ENCODE measurements around the gene GRK4. TPM values are rescaled to one million over a fixed set of nuclear protein-coding genes. Genes with fewer than 3 reads are reported as not detected.
"Not testable (repeated sequence)": the region's sequence is repeated elsewhere in the genome, so short reads cannot be mapped to it uniquely, and the experiment has no call there.

The GRK4 gene
- 4.6 and 5.7 TPM in 2 replicates for total RNA-seq

GRCh38 chr4:2963175-2963965 lies at the start of gene GRK4, which contains the start of gene NOP14:
GRK4 (plus strand) TSS chr4:2963571; CDS start chr4:2964071, 500 bp downstream.
NOP14 (minus strand) TSS chr4:2963406; CDS start chr4:2963319, 87 bp downstream.
- peak; percentile 95 for DNase-seq (ENCODE audit: low read depth, low spot score)

- DNase-seq (ENCODE audit: low read depth, low spot score) = no peak
Observed at GRCh38 chr4:2914256-2915126, 48.9 kb upstream of the GRK4 start.

GRCh38 chr4:2915789-2916188 lies 47.6 kb upstream of the GRK4 start:
- no peak for DNase-seq (ENCODE audit: low read depth, low spot score)

- DNase-seq (ENCODE audit: low read depth, low spot score) = not testable (repeated sequence)
Observed at GRCh38 chr4:2916696-2917095, 46.7 kb upstream of the GRK4 start.

- DNase-seq (ENCODE audit: low read depth, low spot score) = not testable (repeated sequence)
Observed at GRCh38 chr4:2918300-2918699, 45.1 kb upstream of the GRK4 start.

GRCh38 chr4:2918714-2919113 lies 44.7 kb upstream of the GRK4 start:
- not testable (repeated sequence) for DNase-seq (ENCODE audit: low read depth, low spot score)

GRCh38 chr4:2922453-2923101 lies 40.8 kb upstream of the GRK4 start:
- DNase-seq (ENCODE audit: low read depth, low spot score) = not testable (repeated sequence)

GRCh38 chr4:2923141-2923551 lies 40.2 kb upstream of the GRK4 start:
- DNase-seq (ENCODE audit: low read depth, low spot score) = no peak

- DNase-seq (ENCODE audit: low read depth, low spot score) = no peak
Observed at GRCh38 chr4:2923668-2924173, 39.6 kb upstream of the GRK4 start.

GRCh38 chr4:2924286-2924685 lies 39.1 kb upstream of the GRK4 start:
- DNase-seq (ENCODE audit: low read depth, low spot score) = no peak

- DNase-seq (ENCODE audit: low read depth, low spot score) = no peak
Observed at GRCh38 chr4:2924765-2925301, 38.5 kb upstream of the GRK4 start.

GRCh38 chr4:2925496-2925895 lies 37.9 kb upstream of the GRK4 start:
- DNase-seq (ENCODE audit: low read depth, low spot score) = no peak

GRCh38 chr4:2925931-2926860 lies 37.2 kb upstream of the GRK4 start:
- DNase-seq (ENCODE audit: low read depth, low spot score) = no peak

- no peak for DNase-seq (ENCODE audit: low read depth, low spot score)
Observed at GRCh38 chr4:2927016-2927695, 36.2 kb upstream of the GRK4 start.

- no peak for DNase-seq (ENCODE audit: low read depth, low spot score)
Observed at GRCh38 chr4:2927696-2928075, 35.7 kb upstream of the GRK4 start.

- DNase-seq (ENCODE audit: low read depth, low spot score) = no peak
Observed at GRCh38 chr4:2928242-2929176, 34.9 kb upstream of the GRK4 start.

- no peak for DNase-seq (ENCODE audit: low read depth, low spot score)
Observed at GRCh38 chr4:2929469-2929868, 33.9 kb upstream of the GRK4 start.

- no peak for DNase-seq (ENCODE audit: low read depth, low spot score)
Observed at GRCh38 chr4:2930135-2930757, 33.1 kb upstream of the GRK4 start.

Measured in pulmonary artery endothelial cell (primary cell).